Hepatocyte (in vitro differentiated cells): ENCODE data around the gene CCDC136.

Source experiments
- CTCF ChIP-seq: fragments of 200-600 bp; sonication (generic); IDR thresholded peaks from 2 replicates; pipeline ENCODE4 v1.5.1; 2016; ENCODE audit warnings: antibody characterized with exemption, mild to moderate bottlenecking; ENCODE audit not compliant: poor library complexity
- EZH2 ChIP-seq: fragments of 200-600 bp; sonication (generic); IDR thresholded peaks from 2 replicates; pipeline ENCODE4 v1.6.1; 2016; ENCODE audit warnings: antibody characterized with exemption, mild to moderate bottlenecking, borderline replicate concordance
- EZH2phosphoT487 ChIP-seq: fragments of 200-600 bp; sonication (generic); IDR thresholded peaks from one replicate; pipeline ENCODE4 v1.6.1; 2018; ENCODE audit warnings: antibody characterized with exemption, mild to moderate bottlenecking, low read depth, moderate library complexity; ENCODE audit not compliant: unreplicated experiment, severe bottlenecking

- no peak for TF ChIP-seq CTCF
- no peak for TF ChIP-seq EZH2phosphoT487
- no peak for TF ChIP-seq EZH2
Measured at GRCh38 chr7:128832880-128833147, 41.0 kb downstream of the CCDC136 start.
